ENCODE data around the gene MALRD1.

Gene MALRD1

DNA sequence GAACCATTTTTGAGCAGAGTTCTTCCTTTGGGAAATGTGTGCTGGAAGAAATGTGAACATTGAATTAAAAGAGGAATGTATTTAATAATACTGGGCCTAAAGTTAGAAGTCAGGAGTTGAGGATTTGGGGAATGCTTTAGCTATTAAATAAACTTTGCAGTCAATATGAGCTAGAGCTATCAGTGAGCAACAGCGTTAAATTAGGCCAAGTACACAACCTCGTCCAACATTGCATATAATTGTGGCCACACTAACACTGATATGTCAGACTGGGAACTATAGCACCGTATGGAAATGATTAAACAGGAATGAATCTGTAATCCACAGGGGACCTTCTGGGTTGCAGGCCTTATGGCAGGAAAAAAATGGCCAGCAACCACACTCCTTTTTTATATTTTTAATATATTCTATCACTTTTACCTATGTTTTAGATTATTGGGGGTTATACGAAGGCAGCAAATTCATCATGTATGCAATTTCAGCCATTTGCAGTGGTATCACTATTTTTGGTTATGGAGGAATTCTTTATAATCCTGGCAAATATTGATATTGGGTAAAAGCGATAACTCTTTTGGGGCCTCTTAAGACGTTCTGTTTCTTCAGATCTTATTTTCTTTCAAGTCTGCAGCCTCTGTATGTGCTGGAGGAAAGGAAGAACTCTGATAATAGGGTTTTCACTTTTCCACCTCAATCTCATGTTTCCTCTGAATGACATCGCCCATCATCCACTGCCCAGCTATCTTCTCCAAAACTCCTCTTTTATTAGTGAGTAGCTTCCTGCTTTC lies 531.4 kb downstream of the MALRD1 start:
- no peak for DNase-seq

DNA sequence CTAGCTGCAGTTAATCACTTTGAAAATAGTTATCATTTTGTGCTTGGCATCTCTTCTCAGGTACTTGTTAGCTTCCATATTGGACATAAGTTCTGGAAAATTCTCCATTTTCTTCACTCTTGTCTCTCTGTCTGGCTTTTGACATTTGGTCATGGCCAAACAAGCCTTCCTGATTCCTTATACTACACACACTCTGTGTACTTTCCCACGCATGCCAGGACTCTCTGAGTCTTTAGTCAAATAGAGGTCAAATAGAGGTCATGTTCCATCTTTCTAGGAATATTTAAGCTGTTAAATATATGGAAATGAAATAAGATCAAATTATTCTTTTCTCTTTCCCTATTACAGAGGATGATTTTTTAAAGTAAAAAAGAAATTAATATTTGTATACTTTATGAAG lies 532.1 kb downstream of the MALRD1 start:
- DNase-seq: no peak

DNA sequence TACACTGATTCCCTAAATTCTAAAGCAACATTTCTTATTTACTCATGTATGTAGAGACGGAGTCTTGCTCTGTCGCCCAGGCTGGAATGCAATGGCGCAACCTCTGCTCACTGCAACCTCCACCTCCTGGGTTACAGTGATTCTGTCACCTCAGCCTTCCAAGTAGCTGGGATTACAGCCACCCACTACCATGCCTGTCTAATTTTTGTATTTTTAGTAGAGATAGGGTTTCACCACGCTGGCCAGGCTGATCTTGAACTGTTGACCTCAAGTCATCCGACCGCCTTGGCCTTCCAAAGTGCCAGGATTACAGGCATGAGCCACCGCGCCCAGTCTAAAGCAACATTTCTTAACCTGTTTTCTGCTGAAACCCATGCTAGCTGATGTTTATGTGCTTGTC lies 540.0 kb downstream of the MALRD1 start:
- DNase-seq: no peak

DNA sequence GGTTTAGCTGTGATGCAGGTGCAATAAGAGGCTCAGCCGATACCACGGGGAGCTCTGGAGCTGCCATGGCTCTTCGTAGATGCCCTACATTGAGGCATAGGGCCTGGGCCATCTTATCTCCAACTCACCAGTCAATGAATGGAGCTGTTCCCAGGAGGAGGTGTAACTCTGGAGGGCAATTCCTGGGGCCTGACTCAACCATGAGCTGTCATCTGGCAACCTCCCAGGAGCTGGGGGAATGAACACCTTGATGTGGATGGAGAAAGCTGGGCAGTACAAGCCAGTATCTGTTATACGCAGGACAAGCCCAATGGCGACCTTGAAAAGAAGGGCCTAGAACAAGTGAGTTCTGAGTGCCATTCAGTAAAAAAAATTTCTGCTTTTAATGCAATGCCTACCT lies 543.7 kb downstream of the MALRD1 start:
- no peak for DNase-seq

DNA sequence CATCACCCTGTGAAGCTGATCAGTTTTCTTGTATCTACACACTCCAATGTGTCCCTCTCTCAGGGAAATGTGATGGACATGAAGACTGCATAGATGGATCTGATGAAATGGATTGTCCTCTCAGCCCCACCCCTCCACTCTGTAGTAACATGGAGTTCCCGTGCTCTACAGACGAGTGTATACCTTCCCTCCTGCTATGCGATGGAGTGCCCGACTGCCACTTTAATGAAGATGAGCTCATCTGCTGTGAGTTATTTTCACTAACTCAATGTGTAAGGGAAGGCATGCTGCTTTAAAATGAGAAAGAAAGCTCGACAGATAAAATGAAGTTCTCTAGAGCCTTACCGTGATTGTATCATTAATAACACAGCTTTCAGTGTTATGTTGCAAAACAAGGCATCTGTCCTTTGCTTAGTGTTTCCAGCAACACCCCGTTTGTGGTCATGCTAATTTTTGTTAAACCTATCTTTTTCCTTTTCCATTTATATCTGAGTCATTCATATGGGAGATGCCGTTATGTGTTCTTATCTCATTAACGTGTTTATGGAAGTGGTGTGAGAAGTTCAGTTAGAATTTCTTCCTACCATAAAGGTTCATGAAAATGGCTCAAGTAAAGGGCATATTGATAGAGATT lies 546.7 kb downstream of the MALRD1 start:
- DNase-seq: no peak

DNA sequence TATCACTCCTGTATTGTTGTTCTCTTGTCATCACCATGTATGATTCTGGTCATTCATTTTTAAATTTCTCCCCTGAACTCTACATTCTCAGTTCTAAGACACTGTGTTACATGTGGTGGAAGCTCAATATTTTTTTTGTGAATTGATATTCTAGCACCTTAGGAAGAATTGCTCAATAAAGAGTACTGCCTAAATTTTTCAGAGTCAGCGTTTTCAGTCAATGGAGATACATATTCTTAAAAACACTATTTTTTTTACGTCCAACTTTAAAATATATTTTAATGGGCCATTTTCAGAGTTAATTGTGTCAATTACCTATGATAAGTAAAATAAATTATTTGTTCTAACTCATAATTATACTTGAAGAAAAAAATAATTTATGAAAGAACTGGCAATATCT lies 557.2 kb downstream of the MALRD1 start:
- no peak for DNase-seq

DNA sequence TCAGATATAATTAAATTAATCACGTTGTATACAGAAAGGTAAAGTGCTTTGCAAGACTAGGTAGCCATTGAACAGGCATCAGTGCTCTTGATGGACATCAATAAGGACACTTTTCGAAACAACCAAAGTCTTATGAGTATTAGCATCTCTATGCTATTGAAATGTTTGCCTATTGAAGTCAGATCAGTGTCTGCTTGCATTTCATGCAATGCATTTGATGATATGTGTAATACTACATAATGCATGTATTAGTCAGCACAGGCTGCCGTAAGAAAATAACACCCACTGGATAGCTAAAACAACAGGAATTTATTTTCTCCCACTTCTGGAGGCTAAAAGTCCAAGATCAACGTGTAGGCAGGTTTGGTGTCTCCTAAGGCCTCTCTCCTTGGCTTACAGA lies 558.4 kb downstream of the MALRD1 start:
- no peak for DNase-seq

DNA sequence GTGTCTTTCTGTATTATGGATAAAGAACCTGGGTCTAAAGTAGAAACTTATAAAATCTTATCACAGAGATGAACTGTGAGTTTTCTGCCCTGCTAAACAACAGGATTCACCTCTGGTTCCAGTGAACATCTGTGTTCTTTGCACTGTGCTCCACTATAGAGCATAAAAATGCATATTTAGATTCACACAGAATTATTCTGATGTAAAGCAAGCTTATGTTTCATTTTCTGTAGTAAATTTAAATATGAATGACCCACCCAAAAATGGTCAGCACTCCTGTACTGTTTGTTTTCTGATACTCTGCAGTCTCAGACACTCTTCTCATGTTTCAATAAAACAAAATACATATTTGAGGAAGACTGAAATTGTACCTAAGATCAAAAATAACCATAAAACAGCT lies 563.2 kb downstream of the MALRD1 start:
- DNase-seq: no peak

DNA sequence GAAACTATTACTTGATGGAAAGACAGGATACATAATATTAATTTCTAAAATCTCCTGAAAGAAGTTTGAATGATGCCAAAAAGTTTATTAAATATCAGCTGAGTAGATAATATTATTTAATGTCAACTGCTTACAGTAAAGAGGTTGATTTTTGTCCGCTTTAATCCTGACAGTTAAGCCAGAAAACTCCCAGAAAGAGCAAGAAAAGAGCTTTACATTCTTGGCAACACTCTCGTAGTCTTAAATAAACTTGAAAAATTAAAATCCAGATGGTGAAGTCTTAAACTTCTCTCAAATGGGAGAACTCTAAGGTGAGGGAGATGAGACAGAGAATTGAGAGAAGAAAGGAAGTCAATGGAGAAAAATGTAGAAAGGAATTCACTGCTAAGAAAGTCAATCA lies 568.4 kb downstream of the MALRD1 start:
- DNase-seq: no peak

DNA sequence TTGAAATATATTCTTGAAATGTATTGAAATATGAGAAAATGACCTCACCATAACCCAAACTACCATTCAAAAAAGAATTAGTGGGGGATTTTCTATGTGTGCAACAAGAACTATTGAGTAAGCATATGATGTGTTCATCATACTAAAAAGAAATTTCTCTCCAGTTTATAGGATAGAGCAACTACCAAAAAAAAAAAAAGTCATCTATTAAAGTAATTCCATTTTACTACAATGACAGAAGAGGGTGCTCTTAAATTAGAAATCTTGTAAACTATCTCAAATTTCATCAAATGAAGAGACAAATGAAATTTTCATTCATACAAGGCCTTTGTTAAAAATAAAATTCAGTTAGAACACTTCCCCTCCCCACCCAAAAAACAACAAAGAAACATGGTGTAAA lies 572.2 kb downstream of the MALRD1 start:
- no peak for DNase-seq

DNA sequence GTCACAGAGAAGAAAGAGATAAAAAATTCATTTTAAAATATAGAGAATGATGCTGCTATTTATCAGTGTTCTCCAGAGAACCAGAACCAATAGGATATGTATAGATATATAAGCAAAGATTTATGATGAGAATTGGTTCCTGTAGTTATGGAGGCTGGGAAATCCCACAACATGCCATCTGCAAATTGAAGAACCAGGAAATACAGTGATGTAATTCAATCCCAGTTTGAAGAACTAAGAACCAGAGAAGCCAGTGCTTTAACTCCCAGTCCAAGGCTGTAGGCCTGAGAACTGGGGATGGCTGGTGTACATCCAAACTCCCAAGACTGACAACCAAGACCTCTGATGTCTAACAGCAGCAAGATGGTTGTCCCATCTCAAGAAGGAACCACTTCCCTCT lies 574.7 kb downstream of the MALRD1 start:
- DNase-seq: no peak

DNA sequence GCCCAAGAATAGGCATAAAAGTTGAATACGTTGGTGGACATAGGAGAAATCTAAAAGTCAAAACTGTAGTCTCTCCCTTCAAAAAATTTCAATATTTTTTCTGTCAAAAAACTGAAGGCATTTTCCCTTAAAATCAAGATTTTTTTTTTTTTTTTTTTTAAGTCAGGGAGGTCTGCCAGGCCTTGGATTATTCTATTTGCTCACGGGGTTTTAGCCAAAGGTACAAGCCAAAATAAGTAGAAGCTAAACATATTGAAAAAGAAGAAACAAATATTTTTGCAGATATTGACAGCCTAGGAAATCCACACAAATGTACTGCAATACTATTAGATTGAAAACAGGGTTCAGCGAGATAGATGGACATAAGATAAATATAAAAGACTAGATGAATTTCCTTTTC lies 577.6 kb downstream of the MALRD1 start:
- DNase-seq: no peak

DNA sequence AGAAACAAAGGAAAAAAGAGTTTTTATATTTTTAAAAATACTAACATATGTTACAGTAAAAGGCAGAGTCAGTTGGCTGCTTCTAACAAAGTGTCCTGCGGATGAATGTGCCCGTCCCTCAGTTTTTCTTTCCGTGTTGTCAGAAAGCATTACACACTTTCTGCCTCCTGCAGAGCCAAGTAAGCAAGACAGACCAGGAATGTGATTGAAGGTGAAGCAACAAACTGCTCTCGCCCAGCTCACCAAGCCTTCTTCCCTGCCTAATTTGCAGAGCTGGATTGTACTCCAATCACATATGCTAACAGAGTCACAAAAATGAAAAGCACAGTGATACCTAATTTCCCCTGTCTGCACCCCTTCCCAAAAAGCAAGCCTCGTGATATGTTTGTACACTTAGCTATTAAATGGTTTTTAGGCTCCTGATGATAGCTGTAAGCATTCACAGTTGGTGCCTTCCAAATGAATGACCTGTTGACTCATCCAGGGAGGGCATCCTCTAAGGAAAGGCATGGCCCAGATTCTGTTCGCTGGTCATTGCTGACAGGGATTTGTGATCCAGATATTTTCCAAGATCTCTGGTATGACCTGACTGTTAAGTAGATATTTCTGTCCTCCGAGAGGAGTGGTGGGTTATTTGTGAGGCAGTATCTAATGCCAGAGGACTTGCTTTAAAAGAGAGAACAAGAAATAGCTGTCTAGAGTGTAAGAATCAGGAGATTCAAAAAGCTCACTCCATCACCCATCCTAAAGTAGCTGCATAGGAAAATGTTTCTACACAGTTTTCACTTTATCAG lies 580.4 kb downstream of the MALRD1 start:
- DNase-seq: no peak

DNA sequence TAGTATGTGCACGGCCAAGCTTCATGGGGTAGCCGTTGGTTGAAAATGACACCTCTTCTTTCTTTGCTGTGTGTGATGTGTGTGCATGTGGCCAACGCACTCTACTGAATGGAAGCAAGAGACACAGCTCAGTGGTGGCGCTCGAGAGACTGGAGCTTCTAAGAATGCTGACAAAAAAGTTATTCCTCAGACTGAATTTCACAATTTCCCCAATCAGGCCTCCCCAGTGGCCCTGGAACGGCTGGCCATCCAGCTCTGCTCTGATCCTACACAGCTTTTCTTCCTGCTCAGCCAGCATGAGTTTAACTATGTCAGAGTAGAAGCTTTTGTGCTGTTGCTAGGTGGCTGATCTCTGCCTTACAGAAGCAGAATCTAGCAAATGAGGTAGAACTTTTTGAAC lies 581.0 kb downstream of the MALRD1 start:
- DNase-seq: no peak

DNA sequence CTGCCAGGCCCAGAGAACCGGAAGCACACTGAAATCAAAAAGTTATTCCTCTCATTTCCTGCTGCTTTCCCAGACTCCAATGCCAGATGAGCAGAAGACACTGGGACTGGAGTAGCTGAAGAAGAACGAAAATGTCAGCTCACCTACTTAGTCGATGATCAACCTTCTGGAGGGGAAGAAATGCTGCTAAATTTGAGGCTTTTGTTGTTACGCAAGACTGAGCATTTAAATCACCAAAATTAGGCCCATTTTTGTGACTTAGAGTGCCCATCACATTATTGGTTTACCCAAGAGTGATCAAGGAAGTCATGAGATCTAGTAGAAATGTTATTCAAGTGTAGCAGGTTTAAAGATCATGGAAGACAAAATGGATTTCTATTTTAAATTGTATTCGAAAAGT lies 585.6 kb downstream of the MALRD1 start:
- no peak for DNase-seq

DNA sequence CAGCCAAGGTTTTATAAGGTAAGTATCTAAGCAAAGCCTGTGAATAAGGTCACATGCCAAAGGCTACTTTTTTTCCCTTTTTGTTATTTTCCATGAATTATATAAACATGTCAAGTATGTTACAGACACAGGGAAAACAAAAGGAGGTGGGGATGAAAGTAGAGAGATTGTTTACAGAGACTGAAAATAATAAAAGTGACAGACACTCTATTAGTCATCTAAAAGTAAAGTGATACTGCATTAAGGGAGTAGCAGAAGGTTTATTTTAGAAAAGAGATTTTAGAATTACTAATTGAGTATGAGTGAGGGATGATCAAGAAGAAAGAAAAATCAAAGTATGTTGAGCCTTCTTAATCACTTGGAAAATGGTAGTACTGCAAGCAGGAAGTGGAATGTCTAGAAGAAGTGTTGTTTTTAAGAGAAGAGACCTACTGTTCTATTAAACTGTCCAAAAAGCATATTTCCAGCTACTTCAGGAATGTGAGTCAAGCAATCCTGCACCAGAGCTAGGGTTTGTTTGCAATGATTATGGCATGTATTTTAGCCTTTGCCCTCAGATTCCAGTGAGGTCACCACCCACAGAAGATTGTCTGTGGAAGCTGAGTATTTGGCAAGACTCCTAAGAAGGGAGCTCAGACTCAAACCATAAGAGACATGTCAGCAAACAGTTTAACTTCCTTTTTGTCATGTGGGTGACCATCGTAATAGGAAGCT lies 589.7 kb downstream of the MALRD1 start:
- DNase-seq: no peak

DNA sequence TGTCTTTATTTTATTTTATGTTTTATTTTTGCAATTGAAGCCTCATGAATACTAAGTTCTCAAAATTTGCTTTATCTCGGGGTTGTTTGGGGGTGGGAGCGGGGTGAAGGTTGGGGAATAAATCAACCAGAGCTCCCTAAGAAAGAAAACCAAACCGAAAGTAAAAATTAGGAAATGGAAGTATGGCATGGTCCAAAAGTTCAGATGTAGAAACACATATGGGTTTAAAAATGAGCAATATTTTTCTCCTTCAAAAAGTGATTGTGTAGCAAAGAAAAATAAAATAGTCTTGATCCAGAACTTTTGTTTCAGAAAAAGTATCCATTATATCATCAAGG lies 590.3 kb downstream of the MALRD1 start:
- no peak for DNase-seq

DNA sequence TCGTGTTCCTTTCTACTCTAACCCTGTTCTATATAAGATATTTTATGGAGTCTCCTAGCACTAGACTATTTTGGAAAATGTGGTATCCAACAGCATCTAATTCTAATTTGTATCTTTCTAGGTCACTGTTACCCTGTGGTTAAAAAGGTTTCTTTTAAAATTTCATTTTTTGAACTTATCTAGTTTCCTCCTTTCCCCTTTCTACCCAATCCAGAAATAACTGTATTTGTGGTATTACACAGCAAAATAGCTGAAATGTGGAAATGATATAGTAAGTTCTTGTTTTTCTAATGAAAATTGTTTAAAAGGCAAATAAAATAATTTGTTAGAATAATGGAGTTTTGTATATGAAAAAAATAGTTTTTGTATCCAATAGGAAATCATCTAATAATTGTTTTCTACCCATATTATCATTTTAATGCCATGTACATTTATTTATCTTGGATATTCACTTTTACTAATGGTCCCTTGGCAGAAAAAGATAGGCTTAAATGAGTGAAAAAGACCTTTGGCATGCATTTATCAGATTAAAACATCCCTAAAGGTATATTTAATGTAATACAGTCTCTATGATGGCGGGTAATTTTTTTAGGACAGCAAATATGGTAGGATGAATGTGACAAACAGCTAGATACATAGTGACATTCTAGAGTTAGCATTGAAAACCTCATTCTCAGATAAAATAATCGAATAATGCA lies 592.1 kb downstream of the MALRD1 start:
- DNase-seq: no peak

DNA sequence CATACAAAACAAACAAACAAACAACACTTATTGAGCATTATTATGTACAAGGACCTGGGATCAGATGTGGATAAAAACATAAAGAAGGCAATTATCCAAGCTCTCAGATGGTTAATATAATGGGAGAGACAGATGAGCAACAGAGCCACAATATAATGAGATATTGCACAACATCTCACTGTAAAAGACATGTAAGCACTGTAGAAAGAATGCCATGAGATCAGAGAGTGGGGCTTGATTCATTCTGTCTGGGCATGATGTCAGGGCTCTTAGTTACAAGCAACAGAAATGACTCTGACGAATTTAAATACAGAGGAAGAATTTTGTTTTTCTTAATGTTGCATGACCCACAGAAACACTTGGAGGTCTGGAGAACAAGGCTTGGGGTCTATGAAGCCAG lies 602.9 kb downstream of the MALRD1 start:
- no peak for DNase-seq

DNA sequence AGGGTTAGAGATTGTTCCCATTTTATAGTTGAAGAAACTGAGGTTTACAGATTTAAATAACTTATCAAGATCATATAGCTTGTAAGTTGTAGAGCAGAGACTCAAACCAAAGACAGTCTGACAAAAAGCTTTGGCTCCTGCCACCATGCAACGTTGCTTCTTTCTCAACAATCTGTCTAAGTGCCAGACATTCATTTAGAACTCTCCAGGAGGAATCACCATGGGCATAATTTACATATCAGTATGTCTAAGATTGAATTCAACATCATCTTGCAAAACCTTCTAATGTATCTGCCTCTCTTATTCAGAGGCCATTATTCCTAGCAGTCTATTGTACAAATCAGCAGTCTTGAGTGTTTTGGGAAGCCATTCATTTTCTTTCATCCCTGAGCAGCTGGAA lies 604.1 kb downstream of the MALRD1 start:
- DNase-seq: no peak

DNA sequence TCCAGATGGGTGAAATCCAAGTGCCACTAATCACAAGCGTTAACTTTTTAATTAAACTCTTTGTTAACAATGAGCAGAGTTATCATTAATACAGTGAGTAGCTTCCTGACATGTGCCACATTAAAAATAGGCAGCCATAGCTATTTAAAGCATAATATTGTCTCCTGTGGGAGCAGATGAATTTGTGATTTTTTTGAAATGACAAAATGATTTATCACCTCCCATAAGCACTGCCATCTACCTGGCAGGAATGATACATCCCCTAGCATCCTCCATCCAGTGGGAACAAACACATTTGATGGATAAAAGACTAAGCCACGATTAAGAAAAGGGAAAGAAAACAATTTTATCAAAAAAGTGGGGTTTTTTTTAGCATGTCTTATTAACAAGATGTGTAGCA lies 605.3 kb downstream of the MALRD1 start:
- no peak for DNase-seq

DNA sequence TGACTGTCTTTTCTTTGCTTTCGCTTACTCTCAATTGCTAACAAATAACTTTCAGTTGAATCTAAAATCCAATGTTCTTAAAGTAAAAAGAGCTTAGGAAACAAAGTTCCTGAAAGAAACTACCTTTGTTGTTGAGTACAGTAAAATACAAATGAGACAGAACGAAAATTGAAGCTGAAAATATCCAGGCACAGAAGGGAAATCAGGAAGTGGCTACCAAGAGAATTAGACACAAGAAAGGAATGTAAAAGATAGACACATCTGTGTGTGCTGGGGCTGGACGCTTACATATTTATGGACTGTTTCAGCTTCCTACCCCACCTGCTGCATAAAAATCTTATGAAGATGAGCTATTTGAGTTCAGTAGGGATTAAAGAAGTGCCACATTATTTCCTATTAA lies 606.0 kb downstream of the MALRD1 start:
- no peak for DNase-seq

Measured in stimulated activated CD4-positive, alpha-beta T cell treated with anti-CD3 and anti-CD28 coated beads, Interleukin-4, amount 100 ng/mL, for 4 hours (primary cell).